Glomerular visceral epithelial cell (primary cell): ENCODE results near the gene RAI1.

Source experiments
- DNase-seq: peaks from one replicate; pipeline ENCODE4 v3.0.0-alpha.2; 2016; ENCODE audit errors: extremely low spot score

The RAI1 gene

GRCh38 chr17:17718251-17718650, 37.0 kb downstream of the RAI1 start:
- DNase-seq: no peak

GRCh38 chr17:17719199-17719940, 38.1 kb downstream of the RAI1 start:
- DNase-seq: no peak

- no peak for DNase-seq
Observed at GRCh38 chr17:17719966-17720543, 38.8 kb downstream of the RAI1 start.

- DNase-seq: no peak
Observed at GRCh38 chr17:17721140-17721668, 39.9 kb downstream of the RAI1 start.

GRCh38 chr17:17722081-17722905, 41.0 kb downstream of the RAI1 start:
- DNase-seq: no peak

- DNase-seq: no peak
Observed at GRCh38 chr17:17722906-17723353, 41.7 kb downstream of the RAI1 start.

- no peak for DNase-seq
Observed at GRCh38 chr17:17723354-17724261, 42.4 kb downstream of the RAI1 start.

- no peak for DNase-seq
Observed at GRCh38 chr17:17724307-17725010, 43.2 kb downstream of the RAI1 start.

GRCh38 chr17:17725011-17725751, 43.9 kb downstream of the RAI1 start:
- DNase-seq: no peak

- DNase-seq: no peak
Observed at GRCh38 chr17:17725752-17726457, 44.6 kb downstream of the RAI1 start.

GRCh38 chr17:17726458-17727060, 45.3 kb downstream of the RAI1 start:
- DNase-seq: no peak

- DNase-seq: no peak
Observed at GRCh38 chr17:17727111-17727659, 45.9 kb downstream of the RAI1 start.

GRCh38 chr17:17728146-17728545, 46.9 kb downstream of the RAI1 start:
- no peak for DNase-seq

- no peak for DNase-seq
Observed at GRCh38 chr17:17728550-17729251, 47.4 kb downstream of the RAI1 start.

GRCh38 chr17:17729620-17730249, 48.5 kb downstream of the RAI1 start:
- DNase-seq: no peak

GRCh38 chr17:17730250-17730935, 49.1 kb downstream of the RAI1 start:
- no peak for DNase-seq

GRCh38 chr17:17732444-17732843, 51.2 kb downstream of the RAI1 start:
- DNase-seq: no peak
